Left lobe of liver (tissue), 2 donors: ENCODE data around the gene DNAJC6. TPM values are rescaled to one million over a fixed set of nuclear protein-coding genes. Genes with fewer than 3 reads are reported as not detected.

Experiments used
- ATAC-seq: fragments of 200-7000 bp; cut with Tn5 transposase; one replicate; pipeline ENCODE4 v1.9.1; 2020; ENCODE audit warnings: mild to moderate bottlenecking, moderate library complexity
- DNase-seq: peaks from one replicate; pipeline ENCODE4 v3.0.0-alpha.2; 2020; ENCODE audit warnings: low spot score
- total RNA-seq: library from RNA; stranded (reverse); gene quantifications from one replicate; pipeline ENCODE4 v1.2.1, GENCODE V29; 2021
- donor health status: DM: no; HTN: no; CAD: no; lungs with moderate emphysema.
- donor health status: DM: no; HTN: yes; CAD: no.

Gene DNAJC6
- total RNA-seq, 1 donor from 2014 or later, result 0.25 TPM

GRCh38 chr1:65399003-65399402, 89.7 kb downstream of the DNAJC6 start:
- DNase-seq (no peak), ATAC-seq (no peak)

- DNase-seq (no peak), ATAC-seq (no peak)
Observed at GRCh38 chr1:65401612-65402011, 92.3 kb downstream of the DNAJC6 start.

- DNase-seq, result no peak
- ATAC-seq, result no peak
Observed at GRCh38 chr1:65404941-65405340, 95.6 kb downstream of the DNAJC6 start.

GRCh38 chr1:65407877-65408276, 98.5 kb downstream of the DNAJC6 start:
- no peak for ATAC-seq
- no peak for DNase-seq

GRCh38 chr1:65409314-65409713, 100.0 kb downstream of the DNAJC6 start:
- DNase-seq, result no peak
- no peak for ATAC-seq

- DNase-seq (no peak), ATAC-seq (no peak)
Observed at GRCh38 chr1:65409816-65410326, 100.5 kb downstream of the DNAJC6 start.

- no peak for DNase-seq
- no peak for ATAC-seq
Observed at GRCh38 chr1:65412256-65412983, 103.1 kb downstream of the DNAJC6 start.

GRCh38 chr1:65412984-65413375, 103.6 kb downstream of the DNAJC6 start:
- no peak for DNase-seq
- ATAC-seq, result no peak

GRCh38 chr1:65414538-65414937, 105.2 kb downstream of the DNAJC6 start:
- DNase-seq (no peak), ATAC-seq (no peak)

GRCh38 chr1:65416767-65417166, 107.4 kb downstream of the DNAJC6 start:
- ATAC-seq (no peak), DNase-seq (no peak)

- ATAC-seq (no peak), DNase-seq (no peak)
Observed at GRCh38 chr1:65417729-65418128, 108.4 kb downstream of the DNAJC6 start.

- ATAC-seq, result no peak
- DNase-seq, result no peak
Observed at GRCh38 chr1:65418522-65419185, 109.3 kb downstream of the DNAJC6 start.

- DNase-seq (peak; percentile 99), ATAC-seq (peak; percentile 88)
Observed at GRCh38 chr1:65419681-65420589, 110.6 kb downstream of the DNAJC6 start.

- DNase-seq (no peak), ATAC-seq (peak; percentile 44)
Observed at GRCh38 chr1:65420590-65421350, 111.4 kb downstream of the DNAJC6 start, which contains the start of the genes LEPR and LEPROT. LEPR (plus strand) TSS chr1:65420668; CDS start chr1:65565566, 144,898 bp downstream. LEPROT (plus strand) TSS chr1:65420668; CDS start chr1:65420725, 57 bp downstream.

- DNase-seq, result no peak
Observed at GRCh38 chr1:65421351-65422025, 112.1 kb downstream of the DNAJC6 start.

GRCh38 chr1:65422241-65423203, 113.2 kb downstream of the DNAJC6 start:
- ATAC-seq (no peak), DNase-seq (no peak)

More at GRCh38 chr1:65421351-65422025, 112.1 kb downstream of the DNAJC6 start:
- ATAC-seq, result no peak

GRCh38 chr1:65423884-65424572, 114.7 kb downstream of the DNAJC6 start:
- no peak for DNase-seq
- no peak for ATAC-seq

GRCh38 chr1:65424573-65424889, 115.2 kb downstream of the DNAJC6 start:
- DNase-seq, result no peak
- ATAC-seq, result no peak
